Mammary epithelial cell (primary cell): Measurements from ENCODE around the gene NEK4.

ENCODE experiments used
- EZH2 ChIP-seq: IDR thresholded peaks from 2 replicates; pipeline ENCODE4 v1.6.1; 2012; ENCODE audit warnings: low read length, inconsistent platforms, borderline replicate concordance
- TF ChIP-seq, protein P1 (sequence below), 2 donors: IDR thresholded peaks in 1 of 2; conservative IDR thresholded peaks in 1 of 2; 2 replicates each; pipeline ENCODE4 v1.5.1; 2011 to 2012; ENCODE audit warnings: inconsistent platforms in 2 of 2, low read length in 2 of 2, mild to moderate bottlenecking in 2 of 2, control low read depth in 1 of 2, low read depth in 1 of 2; ENCODE audit not compliant: insufficient read depth in 1 of 2; ENCODE audit errors: extremely low read depth in 1 of 2

DNA sequence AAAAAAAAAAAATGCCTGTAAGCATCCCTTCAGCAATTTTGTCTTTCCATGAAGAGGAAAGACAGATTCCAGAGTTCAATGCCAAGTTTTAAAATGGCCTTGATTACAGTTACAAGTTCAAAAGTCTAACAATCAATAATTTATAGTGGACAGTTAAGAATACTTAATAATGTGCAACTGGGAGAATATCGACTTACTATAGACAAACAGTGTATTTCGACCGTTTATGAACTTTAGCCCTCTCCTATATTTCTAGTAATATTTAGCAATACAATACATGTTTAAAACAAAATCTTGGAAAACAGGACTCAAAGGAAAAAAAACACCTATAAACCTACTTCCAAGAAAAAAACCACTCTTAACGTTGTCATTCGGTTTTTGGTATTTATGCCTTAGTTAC is 86.6 kb downstream of the NEK4 start:
- TF ChIP-seq, protein P1, sequence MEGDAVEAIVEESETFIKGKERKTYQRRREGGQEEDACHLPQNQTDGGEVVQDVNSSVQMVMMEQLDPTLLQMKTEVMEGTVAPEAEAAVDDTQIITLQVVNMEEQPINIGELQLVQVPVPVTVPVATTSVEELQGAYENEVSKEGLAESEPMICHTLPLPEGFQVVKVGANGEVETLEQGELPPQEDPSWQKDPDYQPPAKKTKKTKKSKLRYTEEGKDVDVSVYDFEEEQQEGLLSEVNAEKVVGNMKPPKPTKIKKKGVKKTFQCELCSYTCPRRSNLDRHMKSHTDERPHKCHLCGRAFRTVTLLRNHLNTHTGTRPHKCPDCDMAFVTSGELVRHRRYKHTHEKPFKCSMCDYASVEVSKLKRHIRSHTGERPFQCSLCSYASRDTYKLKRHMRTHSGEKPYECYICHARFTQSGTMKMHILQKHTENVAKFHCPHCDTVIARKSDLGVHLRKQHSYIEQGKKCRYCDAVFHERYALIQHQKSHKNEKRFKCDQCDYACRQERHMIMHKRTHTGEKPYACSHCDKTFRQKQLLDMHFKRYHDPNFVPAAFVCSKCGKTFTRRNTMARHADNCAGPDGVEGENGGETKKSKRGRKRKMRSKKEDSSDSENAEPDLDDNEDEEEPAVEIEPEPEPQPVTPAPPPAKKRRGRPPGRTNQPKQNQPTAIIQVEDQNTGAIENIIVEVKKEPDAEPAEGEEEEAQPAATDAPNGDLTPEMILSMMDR (conservative IDR thresholded peaks at IDR 0.05 in 1 of 2, IDR thresholded peaks at IDR 0.05 in 1 of 2; ENCODE audit: extremely low read depth in 1 of 2, insufficient read depth in 1 of 2, low read depth in 1 of 2, low read length in 2 of 2): no peak
- TF ChIP-seq EZH2: no peak
